Posterior vena cava (tissue), 2 donors: ENCODE measurements around the gene RRP1B. TPM values are rescaled to one million over a fixed set of nuclear protein-coding genes. Genes with fewer than 3 reads are reported as not detected.
A peak's percentile ranks its signal among the peaks of the same experiment; 100 is the strongest.
"Not testable (repeated sequence)": the region's sequence is repeated elsewhere in the genome, so short reads cannot be mapped to it uniquely, and the experiment has no call there.

Experiments used
- DNase-seq: peaks from one replicate; pipeline ENCODE4 v3.0.0-alpha.2; 2020; ENCODE audit warnings: low spot score
- intact Hi-C, 2 donors: fragments of 100-400 bp; cut with DNase I; formaldehyde crosslinking; loops; one replicate each; pipeline versions ENCODE4 v1.14.1 to v1.14.2; 2022 to 2023
- total RNA-seq, 2 donors: library from RNA; stranded (reverse); fragmentation: NEBNext Ultra II Directional; extraction: Animal tissue kit (Norgen Biotek cat#: 25700); gene quantifications; one replicate each; pipeline ENCODE4 v1.2.1, GENCODE V29; 2021
- donor health status: DM: yes; HTN: yes; CAD: no.
- donor health status: DM: yes; HTN: yes; CAD: no.

Gene RRP1B
- total RNA-seq, 2 donors from 2014 or later = 14.6 to 15.2 TPM

- intact Hi-C loops = no loop called here
- no peak for DNase-seq
Observed at GRCh38 chr21:43639470-43640353, 19.6 kb upstream of the RRP1B start.

- DNase-seq = no peak
- intact Hi-C loops = no loop called here
Observed at GRCh38 chr21:43640400-43640799, 19.0 kb upstream of the RRP1B start.

GRCh38 chr21:43643193-43643592 is 16.2 kb upstream of the RRP1B start:
- no peak for DNase-seq
- intact Hi-C loops = no loop called here

- intact Hi-C loops = no loop called here
- DNase-seq = no peak
Observed at GRCh38 chr21:43644071-43644470, 15.3 kb upstream of the RRP1B start.

GRCh38 chr21:43644609-43645008 is 14.8 kb upstream of the RRP1B start:
- peak; percentile 86 for DNase-seq
- intact Hi-C loops = no loop called here

GRCh38 chr21:43645136-43645891 is 14.0 kb upstream of the RRP1B start:
- intact Hi-C loops = no loop called here
- DNase-seq = no peak

- intact Hi-C loops = no loop called here
- no peak for DNase-seq
Observed at GRCh38 chr21:43645976-43646375, 13.4 kb upstream of the RRP1B start.

GRCh38 chr21:43646550-43647260 is 12.7 kb upstream of the RRP1B start:
- intact Hi-C loops = no loop called here
- peak; percentile 96 for DNase-seq

- intact Hi-C loops = no loop called here
- DNase-seq = no peak
Observed at GRCh38 chr21:43648171-43648570, 11.2 kb upstream of the RRP1B start.

- intact Hi-C loops, DNase-seq: not testable (repeated sequence)
Observed at GRCh38 chr21:43651926-43652325, 7.4 kb upstream of the RRP1B start.

GRCh38 chr21:43652616-43653015 is 6.7 kb upstream of the RRP1B start:
- no peak for DNase-seq
- intact Hi-C loops = no loop called here

- intact Hi-C loops = no loop called here
- no peak for DNase-seq
Observed at GRCh38 chr21:43653626-43654025, 5.7 kb upstream of the RRP1B start.

- intact Hi-C loops = no loop called here
- DNase-seq = no peak
Observed at GRCh38 chr21:43654806-43655489, 4.4 kb upstream of the RRP1B start.

- intact Hi-C loops = no loop called here
- DNase-seq = no peak
Observed at GRCh38 chr21:43657355-43658087, 1.8 kb upstream of the RRP1B start.

GRCh38 chr21:43658088-43658741 is 1.1 kb upstream of the RRP1B start:
- intact Hi-C loops = no loop called here
- no peak for DNase-seq

GRCh38 chr21:43658769-43659135 is 608 bp upstream of the RRP1B start:
- no peak for DNase-seq
- intact Hi-C loops = no loop called here

- no peak for DNase-seq
- intact Hi-C loops = no loop called here
Observed at GRCh38 chr21:43662286-43662685, 2.9 kb downstream of the RRP1B start.

GRCh38 chr21:43663033-43663432 is 3.7 kb downstream of the RRP1B start:
- no peak for DNase-seq
- intact Hi-C loops = no loop called here
